Omental fat pad (tissue), 4 donors: ENCODE results near the gene DBP. TPM values are rescaled to one million over a fixed set of nuclear protein-coding genes. Genes with fewer than 3 reads are reported as not detected.
"Not testable (repeated sequence)": the region's sequence is repeated elsewhere in the genome, so short reads cannot be mapped to it uniquely, and the experiment has no call there.

Source experiments
- ATAC-seq: fragments of 150-250 bp; one replicate; pipeline ENCODE4 v1.9.1; 2016; ENCODE audit warnings: mild to moderate bottlenecking, moderate library complexity; ENCODE audit not compliant: low FRiP score
- DNase-seq: peaks from one replicate; pipeline ENCODE4 v3.0.0-alpha.2; 2019; ENCODE audit warnings: low spot score
- CTCF ChIP-seq, 3 donors: fragments of 450-650 bp; IDR thresholded peaks; one replicate each; pipeline ENCODE4 v1.5.1; 2016 to 2017; ENCODE audit warnings: antibody characterized with exemption in 3 of 3, mild to moderate bottlenecking in 3 of 3, moderate library complexity in 2 of 3
- total RNA-seq, 4 donors: library from RNA; depleted of rRNA; stranded (reverse); fragments of >200 nt; gene quantifications; one replicate each; pipeline ENCODE4 v1.1.0, GENCODE V29; 2016

The DBP gene
- total RNA-seq, 4 donors from 2014 or later = 2.6 to 12.6 (median 5.2) TPM

GRCh38 chr19:48665786-48666185, 28.6 kb upstream of the DBP start:
- ATAC-seq = no peak
- TF ChIP-seq CTCF (IDR thresholded peaks at IDR 0.05) = no peak
- no peak for DNase-seq

- TF ChIP-seq CTCF (IDR thresholded peaks at IDR 0.05) = no peak
- ATAC-seq = no peak
- no peak for DNase-seq
These were observed 27.3 kb upstream of the DBP start for GRCh38 chr19:48664476-48664875.

- DNase-seq (no peak), ATAC-seq (no peak)
- no peak for TF ChIP-seq CTCF (IDR thresholded peaks at IDR 0.05)
These were observed 26.5 kb upstream of the DBP start for GRCh38 chr19:48663667-48664066.

GRCh38 chr19:48661711-48662090, 24.5 kb upstream of the DBP start:
- no peak for TF ChIP-seq CTCF (IDR thresholded peaks at IDR 0.05)
- ATAC-seq = no peak
- DNase-seq = no peak

GRCh38 chr19:48660852-48661710, 23.9 kb upstream of the DBP start:
- ATAC-seq (peak; percentile 75), DNase-seq (peak; percentile 66)
- no peak for TF ChIP-seq CTCF (IDR thresholded peaks at IDR 0.05)

GRCh38 chr19:48659768-48660167, 22.6 kb upstream of the DBP start:
- ATAC-seq = no peak
- TF ChIP-seq CTCF (IDR thresholded peaks at IDR 0.05) = no peak
- DNase-seq = no peak

GRCh38 chr19:48658483-48658882, 21.3 kb upstream of the DBP start:
- DNase-seq (no peak), ATAC-seq (no peak)

GRCh38 chr19:48657828-48658227, 20.6 kb upstream of the DBP start:
- not testable (repeated sequence) for ATAC-seq, DNase-seq

More at GRCh38 chr19:48658483-48658882, 21.3 kb upstream of the DBP start:
- TF ChIP-seq CTCF (IDR thresholded peaks at IDR 0.05) = no peak
